Activated CD4-positive, alpha-beta memory T cell treated with anti-CD3 and anti-CD28 coated beads for 36 hours (primary cell): Measurements from ENCODE around the gene MLEC. TPM values are rescaled to one million over a fixed set of nuclear protein-coding genes. Genes with fewer than 3 reads are reported as not detected.

Source experiments
- CTCF ChIA-PET: fragments of 350-600 bp; sonication (Branson Sonifier 250); formaldehyde crosslinking; loops from one replicate; lab custom pipeline; 2021; ENCODE audit warnings: antibody characterized with exemption, inconsistent platforms; lab: Charles Lee
- POLR2A ChIA-PET: fragments of 350-600 bp; sonication (Branson Sonifier 250); formaldehyde crosslinking; loops from one replicate; lab custom pipeline; 2021; ENCODE audit warnings: antibody characterized with exemption; lab: Charles Lee
- DNase-seq: peaks from one replicate; pipeline ENCODE4 v3.0.0-alpha.2; 2020
- H3K27ac Mint-ChIP-seq: one replicate; pipeline ENCODE4 v1.8.0; 2021; ENCODE audit warnings: mixed read lengths
- H3K27me3 Mint-ChIP-seq: one replicate; pipeline ENCODE4 v1.8.0; 2021; ENCODE audit warnings: mixed read lengths
- H3K36me3 Mint-ChIP-seq: one replicate; pipeline ENCODE4 v1.8.0; 2021; ENCODE audit warnings: mixed read lengths
- H3K4me1 Mint-ChIP-seq: one replicate; pipeline ENCODE4 v1.8.0; 2021; ENCODE audit warnings: low read depth, mixed read lengths
- H3K4me3 Mint-ChIP-seq: one replicate; pipeline ENCODE4 v1.8.0; 2021; ENCODE audit warnings: mild to moderate bottlenecking, mixed read lengths
- H3K9me3 Mint-ChIP-seq: one replicate; pipeline ENCODE4 v1.8.0; 2021; ENCODE audit warnings: mixed read lengths
- intact Hi-C: fragments of 100-400 bp; cut with micrococcal nuclease; formaldehyde crosslinking; loops from one replicate; pipeline ENCODE4 v1.15.1; 2023
- total RNA-seq, 2 experiments: library from RNA; stranded (reverse); gene quantifications; one replicate each; pipeline ENCODE4 v1.2.3, GENCODE V29; 2021

Gene MLEC
- total RNA-seq, 2 experiments from 2014 or later = 92.9 to 93.7 TPM

- intact Hi-C loops = no loop called here
- ChIA-PET CTCF (interaction anchor here (1.5 to 4.7 kb wide), 2 partner anchors 14 to 48 kb away, joined by 4 to 25 read pairs; no protein-coding TSS in a partner anchor), POLR2A (interaction anchor here (0.6 kb wide), 1 partner anchor 117 kb away, joined by 4 read pairs; no protein-coding TSS in a partner anchor)
- no peaks in the 10 kb centered on the region for H3K27me3 Mint-ChIP-seq
- no peak overlapping the region for H3K27ac Mint-ChIP-seq
- peaks cover 46% of the 10 kb centered on the region for H3K36me3 Mint-ChIP-seq
- H3K4me1 Mint-ChIP-seq = peaks cover 6% of the 10 kb centered on the region
- no peaks in the 10 kb centered on the region for H3K9me3 Mint-ChIP-seq
- H3K4me3 Mint-ChIP-seq = no peak overlapping the region
- DNase-seq = no peak
Observed at GRCh38 chr12:120697344-120697743, 10.4 kb downstream of the MLEC start.

- Mint-ChIP-seq H3K4me3 (no peak overlapping the region), H3K36me3 (peaks cover 44% of the 10 kb centered on the region), H3K27me3 (no peaks in the 10 kb centered on the region), H3K4me1 (no peaks in the 10 kb centered on the region), H3K9me3 (no peaks in the 10 kb centered on the region), H3K27ac (no peak overlapping the region)
- CTCF ChIA-PET = interaction anchor here (1.5 to 4.7 kb wide), 2 partner anchors 13 to 49 kb away, joined by 4 to 25 read pairs; no protein-coding TSS in a partner anchor
- POLR2A ChIA-PET = interaction anchor here (0.5 to 2.0 kb wide), 3 partner anchors 10 to 64 kb away, joined by 3 to 5 read pairs (median 5); partner anchors contain the start of gene UNC119B
- no peak for DNase-seq
- intact Hi-C loops = no loop called here
Observed at GRCh38 chr12:120698665-120699064, 11.7 kb downstream of the MLEC start.

- POLR2A ChIA-PET = interaction anchor here (2.0 kb wide), 1 partner anchor 9 kb away, joined by 5 read pairs; no protein-coding TSS in a partner anchor
- H3K9me3 Mint-ChIP-seq = no peaks in the 10 kb centered on the region
- H3K27me3 Mint-ChIP-seq = no peaks in the 10 kb centered on the region
- no peak overlapping the region for H3K4me3 Mint-ChIP-seq
- CTCF ChIA-PET = interaction anchor here (4.7 kb wide), 1 partner anchor 50 kb away, joined by 25 read pairs; no protein-coding TSS in a partner anchor
- peaks cover 38% of the 10 kb centered on the region for H3K36me3 Mint-ChIP-seq
- H3K27ac Mint-ChIP-seq = no peak overlapping the region
- no peaks in the 10 kb centered on the region for H3K4me1 Mint-ChIP-seq
- intact Hi-C loops = no loop called here
- DNase-seq = no peak
Observed at GRCh38 chr12:120699553-120699952, 12.6 kb downstream of the MLEC start.

- peaks cover 30% of the 10 kb centered on the region for H3K36me3 Mint-ChIP-seq
- no peak overlapping the region for H3K4me3 Mint-ChIP-seq
- DNase-seq = no peak
- H3K9me3 Mint-ChIP-seq = no peaks in the 10 kb centered on the region
- ChIA-PET CTCF (interaction anchor here (4.7 kb wide), 1 partner anchor 52 kb away, joined by 25 read pairs; no protein-coding TSS in a partner anchor), POLR2A (interaction anchor here (0.5 kb wide), 1 partner anchor 40 kb away, joined by 3 read pairs; no protein-coding TSS in a partner anchor)
- H3K27me3 Mint-ChIP-seq = no peaks in the 10 kb centered on the region
- intact Hi-C loops = no loop called here
- H3K27ac Mint-ChIP-seq = no peak overlapping the region
- H3K4me1 Mint-ChIP-seq = no peaks in the 10 kb centered on the region
Observed at GRCh38 chr12:120700886-120701285, 13.9 kb downstream of the MLEC start.

- no peaks in the 10 kb centered on the region for H3K9me3 Mint-ChIP-seq
- H3K36me3 Mint-ChIP-seq = peaks cover 17% of the 10 kb centered on the region
- H3K4me3 Mint-ChIP-seq = no peak overlapping the region
- no peaks in the 10 kb centered on the region for H3K4me1 Mint-ChIP-seq
- DNase-seq = no peak
- intact Hi-C loops = no loop called here
- H3K27ac Mint-ChIP-seq = no peak overlapping the region
- H3K27me3 Mint-ChIP-seq = no peaks in the 10 kb centered on the region
- POLR2A ChIA-PET = no interaction called here
- CTCF ChIA-PET = interaction anchor here (0.9 to 1.4 kb wide), 2 partner anchors 54 to 121 kb away, joined by 3 to 6 read pairs; partner anchors contain the start of gene POP5
Observed at GRCh38 chr12:120702637-120703036, 15.7 kb downstream of the MLEC start.

- Mint-ChIP-seq H3K27ac (no peak overlapping the region), H3K4me1 (no peaks in the 10 kb centered on the region), H3K4me3 (no peak overlapping the region), H3K9me3 (no peaks in the 10 kb centered on the region), H3K27me3 (no peaks in the 10 kb centered on the region), H3K36me3 (peaks cover 16% of the 10 kb centered on the region)
- ChIA-PET POLR2A (no interaction called here), CTCF (interaction anchor here (0.9 to 1.4 kb wide), 2 partner anchors 55 to 122 kb away, joined by 3 to 6 read pairs; partner anchors contain the start of gene POP5)
- no peak for DNase-seq
- intact Hi-C loops = no loop called here
Observed at GRCh38 chr12:120703311-120703942, 16.5 kb downstream of the MLEC start.

GRCh38 chr12:120705618-120706017, 18.7 kb downstream of the MLEC start:
- DNase-seq = no peak
- intact Hi-C loops = no loop called here
- Mint-ChIP-seq H3K9me3 (no peaks in the 10 kb centered on the region), H3K4me1 (peaks cover 5% of the 10 kb centered on the region), H3K4me3 (no peak overlapping the region), H3K27ac (no peak overlapping the region), H3K36me3 (peaks cover 4% of the 10 kb centered on the region), H3K27me3 (no peaks in the 10 kb centered on the region)
- CTCF ChIA-PET = interaction anchor here (0.6 to 1.4 kb wide), 2 partner anchors 56 to 58 kb away, joined by 3 to 4 read pairs; no protein-coding TSS in a partner anchor
- POLR2A ChIA-PET = no interaction called here

- Mint-ChIP-seq H3K27ac (no peak overlapping the region), H3K36me3 (peaks cover under 1% of the 10 kb centered on the region), H3K9me3 (no peaks in the 10 kb centered on the region), H3K4me1 (peaks cover 5% of the 10 kb centered on the region), H3K27me3 (no peaks in the 10 kb centered on the region), H3K4me3 (no peak overlapping the region)
- intact Hi-C loops = no loop called here
- CTCF ChIA-PET = interaction anchor here (1.4 kb wide), 1 partner anchor 57 kb away, joined by 4 read pairs; no protein-coding TSS in a partner anchor
- DNase-seq = no peak
- POLR2A ChIA-PET = no interaction called here
Observed at GRCh38 chr12:120706029-120706428, 19.1 kb downstream of the MLEC start.

GRCh38 chr12:120708651-120709050, 21.7 kb downstream of the MLEC start:
- POLR2A ChIA-PET = interaction anchor here (1.0 to 3.7 kb wide), 4 partner anchors 10 to 173 kb away, joined by 3 to 15 read pairs (median 4); partner anchors contain the start of gene MLEC
- Mint-ChIP-seq H3K27me3 (no peaks in the 10 kb centered on the region), H3K27ac (no peak overlapping the region), H3K4me1 (peaks cover 28% of the 10 kb centered on the region), H3K36me3 (peaks cover 5% of the 10 kb centered on the region), H3K9me3 (no peaks in the 10 kb centered on the region), H3K4me3 (no peak overlapping the region)
- no peak for DNase-seq
- intact Hi-C loops = no loop called here
- CTCF ChIA-PET = interaction anchor here (1.1 to 5.3 kb wide), 3 partner anchors 61 to 263 kb away, joined by 3 to 52 read pairs (median 4); no protein-coding TSS in a partner anchor

GRCh38 chr12:120710031-120710804, 23.3 kb downstream of the MLEC start, which contains the start of gene UNC119B:
UNC119B (plus strand) TSS chr12:120710458; CDS start chr12:120710475, 17 bp downstream.
- CTCF ChIA-PET = interaction anchor here (1.2 to 5.3 kb wide), 3 partner anchors 62 to 262 kb away, joined by 4 to 52 read pairs (median 9); no protein-coding TSS in a partner anchor
- no peaks in the 10 kb centered on the region for H3K9me3 Mint-ChIP-seq

GRCh38 chr12:120710805-120711296, 23.9 kb downstream of the MLEC start:
- Mint-ChIP-seq H3K9me3 (no peaks in the 10 kb centered on the region), H3K4me1 (peaks cover 33% of the 10 kb centered on the region), H3K27ac (peak overlapping the region; percentile 62), H3K36me3 (peaks cover 18% of the 10 kb centered on the region), H3K4me3 (peak overlapping the region; percentile 84), H3K27me3 (no peaks in the 10 kb centered on the region)
- POLR2A ChIA-PET = interaction anchor here (0.7 to 3.7 kb wide), 5 partner anchors 13 to 419 kb away, joined by 3 to 15 read pairs (median 3); partner anchors contain the start of genes CABP1, DYNLL1, MLEC and RNU4-2
- DNase-seq = peak; percentile 51
- CTCF ChIA-PET = interaction anchor here (0.9 to 5.3 kb wide), 7 partner anchors 10 to 261 kb away, joined by 3 to 52 read pairs (median 4); no protein-coding TSS in a partner anchor
- intact Hi-C loops = loop anchor here (1.0 kb wide), 2 partner anchors 25 to 128 kb away; no protein-coding TSS in a partner anchor

More at GRCh38 chr12:120710031-120710804, 23.3 kb downstream of the MLEC start, which contains the start of gene UNC119B:
- Mint-ChIP-seq H3K27me3 (no peaks in the 10 kb centered on the region), H3K36me3 (peaks cover 15% of the 10 kb centered on the region), H3K4me1 (peaks cover 33% of the 10 kb centered on the region), H3K27ac (peak within 1 kb of the TSS; percentile 67), H3K4me3 (peak within 1 kb of the TSS; percentile 84)
- POLR2A ChIA-PET = interaction anchor here (0.7 to 3.7 kb wide), 6 partner anchors 12 to 419 kb away, joined by 3 to 15 read pairs (median 3); partner anchors contain the start of genes CABP1, DYNLL1, MLEC and RNU4-2
- intact Hi-C loops = loop anchor here (1.0 kb wide), 1 partner anchor 127 kb away; no protein-coding TSS in a partner anchor
- peak; percentile 78 for DNase-seq
